Prostate gland (tissue), 2 donors: ENCODE measurements around the gene NAP1L1. TPM values are rescaled to one million over a fixed set of nuclear protein-coding genes. Genes with fewer than 3 reads are reported as not detected.

Source experiments
- DNase-seq: peaks from one replicate; pipeline ENCODE4 v3.0.0-alpha.2; 2019; ENCODE audit warnings: low spot score
- H3K27ac ChIP-seq, 2 donors: fragments of 200-600 bp; sonication (generic); 2 replicates each; pipeline ENCODE4 v1.5.1; 2017 to 2019
- H3K27me3 ChIP-seq: fragments of 200-600 bp; sonication (generic); replicated peaks from 2 replicates; pipeline ENCODE4 v1.5.1; 2019; ENCODE audit not compliant: insufficient read depth
- H3K36me3 ChIP-seq, 2 donors: fragments of 200-600 bp; sonication (generic); 1 replicate in 1 of 2; 2 replicates in 1 of 2; pipeline versions ENCODE4 v1.5.1 to v1.8.1; 2017 to 2019
- H3K4me1 ChIP-seq: fragments of 200-600 bp; sonication (generic); replicated peaks from 2 replicates; pipeline ENCODE4 v1.5.1; 2019
- H3K4me3 ChIP-seq, 2 donors: fragments of 200-600 bp; sonication (generic); 2 replicates each; pipeline ENCODE4 v1.5.1; 2017 to 2019
- H3K9me3 ChIP-seq: fragments of 200-600 bp; sonication (generic); 2 replicates; pipeline ENCODE4 v1.5.1; 2017
- POLR2A ChIP-seq: fragments of 450-650 bp; IDR thresholded peaks from one replicate; pipeline ENCODE4 v1.6.1; 2016; ENCODE audit warnings: antibody characterized with exemption, mild to moderate bottlenecking
- POLR2AphosphoS5 ChIP-seq: sonication (generic); formaldehyde crosslinking; IDR thresholded peaks from one replicate; pipeline ENCODE4 v1.6.1; 2017; ENCODE audit warnings: antibody characterized with exemption
- WGBS: methylation state at CpG from one replicate; pipeline ENCODE4 v1.1.5; 2018; 5-methylcytosine and 5-hydroxymethylcytosine counted together
- intact Hi-C: fragments of 100-400 bp; cut with DNase I; formaldehyde crosslinking; loops from one replicate; pipeline ENCODE4 v1.14.2; 2022
- total RNA-seq, 2 donors: library from RNA; depleted of rRNA; stranded (reverse); fragments of >200 nt; gene quantifications; one replicate each; pipeline ENCODE4 v1.1.0, GENCODE V29; 2016
- TF ChIP-seq, protein P1 (sequence below), 4 experiments: fragments of 200-600 bp in 2 of 4; fragments of 450-650 bp in 2 of 4; sonication (generic) in 2 of 4; IDR thresholded peaks; 1 replicate in 3 of 4; 2 replicates in 1 of 4; pipeline ENCODE4 v1.5.1; 2016 to 2019; ENCODE audit warnings: antibody characterized with exemption in 4 of 4, mild to moderate bottlenecking in 2 of 4, moderate library complexity in 2 of 4

The NAP1L1 gene
- total RNA-seq, 2 donors from 2014 or later = 223 to 325 TPM

DNA sequence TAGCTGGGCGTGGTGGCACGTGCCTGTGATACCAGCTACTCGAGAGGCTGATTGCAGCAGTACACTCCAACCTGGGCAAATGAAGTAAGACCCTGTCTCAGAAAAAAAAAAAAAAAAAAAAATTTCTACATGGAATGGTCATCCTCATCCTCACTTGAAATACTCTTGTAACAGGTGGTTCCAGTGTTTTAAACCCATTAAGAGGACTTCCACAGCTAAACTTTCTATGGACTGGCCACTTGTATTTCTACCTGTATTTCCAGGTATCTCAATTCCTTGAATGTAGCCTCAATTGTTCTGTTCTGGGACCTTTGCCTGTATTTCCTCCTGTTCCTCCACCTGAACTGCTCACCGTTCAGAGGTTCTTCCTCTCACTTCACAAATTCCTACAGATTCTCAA, 41.1 kb downstream of the NAP1L1 start:
- DNase-seq = no peak
- H3K27ac ChIP-seq = no peak overlapping the region
- no peaks in the 10 kb centered on the region for H3K27me3 ChIP-seq
- no peaks in the 10 kb centered on the region for H3K4me1 ChIP-seq
- H3K9me3 ChIP-seq = no peaks in the 10 kb centered on the region
- 94% methylated on average over 4 of the region's 4 CpGs for WGBS
- no peak for TF ChIP-seq POLR2AphosphoS5
- no peak for TF ChIP-seq POLR2A
- TF ChIP-seq, protein P1, sequence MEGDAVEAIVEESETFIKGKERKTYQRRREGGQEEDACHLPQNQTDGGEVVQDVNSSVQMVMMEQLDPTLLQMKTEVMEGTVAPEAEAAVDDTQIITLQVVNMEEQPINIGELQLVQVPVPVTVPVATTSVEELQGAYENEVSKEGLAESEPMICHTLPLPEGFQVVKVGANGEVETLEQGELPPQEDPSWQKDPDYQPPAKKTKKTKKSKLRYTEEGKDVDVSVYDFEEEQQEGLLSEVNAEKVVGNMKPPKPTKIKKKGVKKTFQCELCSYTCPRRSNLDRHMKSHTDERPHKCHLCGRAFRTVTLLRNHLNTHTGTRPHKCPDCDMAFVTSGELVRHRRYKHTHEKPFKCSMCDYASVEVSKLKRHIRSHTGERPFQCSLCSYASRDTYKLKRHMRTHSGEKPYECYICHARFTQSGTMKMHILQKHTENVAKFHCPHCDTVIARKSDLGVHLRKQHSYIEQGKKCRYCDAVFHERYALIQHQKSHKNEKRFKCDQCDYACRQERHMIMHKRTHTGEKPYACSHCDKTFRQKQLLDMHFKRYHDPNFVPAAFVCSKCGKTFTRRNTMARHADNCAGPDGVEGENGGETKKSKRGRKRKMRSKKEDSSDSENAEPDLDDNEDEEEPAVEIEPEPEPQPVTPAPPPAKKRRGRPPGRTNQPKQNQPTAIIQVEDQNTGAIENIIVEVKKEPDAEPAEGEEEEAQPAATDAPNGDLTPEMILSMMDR (IDR thresholded peaks at IDR 0.05) = no peak
- no peak overlapping the region for H3K4me3 ChIP-seq
- intact Hi-C loops = no loop called here
- no peaks in the 10 kb centered on the region for H3K36me3 ChIP-seq

DNA sequence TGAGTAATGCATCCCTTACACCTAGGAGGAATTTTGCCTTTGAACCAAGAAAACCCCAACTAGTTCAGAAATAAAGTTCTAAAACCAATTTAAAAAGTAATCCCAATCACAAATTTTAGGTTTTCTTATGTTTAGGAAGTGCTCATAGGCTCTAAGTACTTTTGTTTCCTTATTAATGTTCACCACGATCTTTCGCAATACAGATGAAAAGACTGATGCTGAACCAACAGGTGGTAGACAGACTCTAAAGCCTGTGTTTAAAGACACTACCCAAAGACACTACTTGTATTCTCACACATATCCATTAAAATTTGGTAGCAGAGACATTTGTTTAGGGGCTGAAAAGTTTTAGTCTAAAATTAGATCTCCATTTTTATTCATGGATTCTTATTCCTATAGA, 42.3 kb downstream of the NAP1L1 start:
- intact Hi-C loops = no loop called here
- Histone ChIP-seq H3K4me3 (no peak overlapping the region), H3K27me3 (no peaks in the 10 kb centered on the region), H3K4me1 (no peaks in the 10 kb centered on the region), H3K9me3 (no peaks in the 10 kb centered on the region), H3K36me3 (no peaks in the 10 kb centered on the region), H3K27ac (no peak overlapping the region)
- 90% methylated on average over 2 of the region's 2 CpGs for WGBS
- DNase-seq = no peak
- TF ChIP-seq POLR2A (no peak), POLR2AphosphoS5 (no peak)
- TF ChIP-seq, protein P1 (IDR thresholded peaks at IDR 0.05) = no peak

DNA sequence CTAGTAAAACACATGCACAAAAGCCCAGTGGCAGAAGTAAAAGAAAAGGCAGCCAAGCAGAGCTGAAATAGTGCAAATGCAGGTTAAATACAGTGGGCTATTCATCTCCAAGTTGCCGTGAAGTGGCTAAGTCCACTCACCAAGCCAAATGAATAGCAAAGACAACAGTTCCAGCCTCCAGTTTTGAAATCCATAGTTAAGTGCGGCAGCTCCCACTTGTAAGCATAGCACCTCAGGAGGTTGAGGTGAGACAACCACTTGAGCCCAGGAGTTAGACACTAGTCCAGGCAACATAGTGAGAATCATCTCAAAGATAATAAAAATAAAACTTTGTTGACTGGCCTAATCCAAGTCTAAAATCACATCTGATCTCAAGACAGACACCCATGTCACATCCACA, 43.1 kb downstream of the NAP1L1 start:
- no peaks in the 10 kb centered on the region for H3K36me3 ChIP-seq
- TF ChIP-seq, protein P1 (IDR thresholded peaks at IDR 0.05) = no peak
- no peak for TF ChIP-seq POLR2A
- no peak for TF ChIP-seq POLR2AphosphoS5
- H3K4me3 ChIP-seq = no peak overlapping the region
- 78% methylated on average over 2 of the region's 2 CpGs for WGBS
- intact Hi-C loops = no loop called here
- DNase-seq = no peak
- no peak overlapping the region for H3K27ac ChIP-seq
- no peaks in the 10 kb centered on the region for H3K27me3 ChIP-seq
- no peaks in the 10 kb centered on the region for H3K4me1 ChIP-seq
- H3K9me3 ChIP-seq = no peaks in the 10 kb centered on the region

DNA sequence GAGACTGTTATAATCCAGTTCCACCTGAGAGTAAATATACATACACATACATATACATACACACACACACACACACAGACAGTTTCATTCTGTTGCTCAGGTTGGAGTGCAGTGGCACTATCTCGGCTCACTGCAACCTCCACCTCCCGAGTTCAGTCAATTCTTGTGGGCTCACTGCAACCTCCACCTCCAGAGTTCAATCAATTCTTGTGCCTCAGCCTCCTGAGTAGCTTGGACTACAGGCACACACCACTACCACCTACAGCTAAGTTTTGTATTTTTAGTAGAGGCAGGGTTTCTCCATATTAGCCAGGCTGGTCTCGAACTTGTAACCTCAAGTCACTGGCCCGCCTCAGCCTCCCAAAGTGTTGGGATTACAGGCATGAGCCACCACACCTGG, 44.0 kb downstream of the NAP1L1 start:
- Histone ChIP-seq H3K4me1 (no peaks in the 10 kb centered on the region), H3K36me3 (no peaks in the 10 kb centered on the region), H3K27ac (no peak overlapping the region), H3K27me3 (no peaks in the 10 kb centered on the region), H3K4me3 (no peak overlapping the region), H3K9me3 (no peaks in the 10 kb centered on the region)
- WGBS = 87% methylated on average over 4 of the region's 4 CpGs
- intact Hi-C loops = no loop called here
- TF ChIP-seq, protein P1 (IDR thresholded peaks at IDR 0.05) = no peak
- TF ChIP-seq POLR2A (no peak), POLR2AphosphoS5 (no peak)
- DNase-seq = no peak

DNA sequence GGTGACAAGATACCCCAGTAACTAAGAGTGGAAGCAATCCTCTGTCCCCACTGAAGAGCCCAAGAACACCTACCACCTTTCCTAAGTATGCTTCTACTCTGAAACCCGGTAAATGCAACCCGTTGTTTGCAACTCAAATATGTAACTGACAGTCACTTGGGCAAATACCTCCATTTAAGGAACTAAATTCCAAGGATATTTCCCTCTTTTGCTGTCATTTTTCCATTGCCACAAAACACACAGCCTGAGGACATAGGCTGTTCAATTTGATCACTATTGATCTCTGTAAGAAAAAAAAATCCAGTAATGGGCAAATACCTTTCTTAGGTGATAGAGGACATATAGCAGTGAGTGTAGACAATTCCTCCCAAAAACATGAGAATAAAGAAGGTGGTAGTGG, 46.3 kb downstream of the NAP1L1 start:
- Histone ChIP-seq H3K4me1 (no peaks in the 10 kb centered on the region), H3K27me3 (no peaks in the 10 kb centered on the region), H3K4me3 (no peak overlapping the region), H3K27ac (no peak overlapping the region), H3K36me3 (no peaks in the 10 kb centered on the region), H3K9me3 (no peaks in the 10 kb centered on the region)
- DNase-seq = no peak
- no peak for TF ChIP-seq POLR2A
- TF ChIP-seq, protein P1 (IDR thresholded peaks at IDR 0.05) = no peak
- TF ChIP-seq POLR2AphosphoS5 = no peak
- 39% methylated on average over 2 of the region's 2 CpGs for WGBS
- intact Hi-C loops = loop anchor here (5.0 to 10.0 kb wide), 3 partner anchors 313 to 517 kb away; partner anchors contain the start of gene OSBPL8
